Measurements from ENCODE around the gene KIF25.

KIF25 gene

DNA sequence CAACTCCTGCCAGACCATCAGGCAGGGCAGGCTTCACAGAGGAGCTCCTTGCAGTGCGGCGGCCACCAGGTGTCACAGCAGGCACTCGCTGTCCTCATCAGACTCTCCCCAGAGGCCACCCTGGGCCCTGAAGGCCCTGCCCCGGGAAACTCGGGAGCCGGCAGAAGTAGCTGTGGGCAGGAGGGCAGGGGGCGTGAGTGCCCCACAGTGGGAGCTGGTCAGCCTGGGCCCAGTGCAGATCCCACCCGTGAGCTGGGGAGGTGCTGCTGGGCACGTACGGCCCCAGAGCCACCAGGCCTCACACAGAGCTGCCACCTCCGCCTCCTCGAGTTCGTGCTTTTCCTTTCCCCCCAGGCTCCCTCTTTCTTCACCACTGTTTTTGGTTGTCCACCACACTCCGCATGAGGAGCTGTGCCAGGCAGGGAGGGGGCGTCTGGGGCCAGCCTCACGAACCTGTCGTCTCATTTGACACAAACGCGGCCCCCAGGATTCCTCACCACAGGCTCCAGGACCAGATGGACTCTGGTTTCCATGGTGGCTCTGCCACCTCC is 47.7 kb downstream of the KIF25 start:
- H3K36me3 Mint-ChIP-seq (ENCODE audit: low read depth): no peaks in the 10 kb centered on the region
- no peaks in the 10 kb centered on the region for H3K4me1 Mint-ChIP-seq (ENCODE audit: low read depth)
- no peak overlapping the region for H3K4me3 Mint-ChIP-seq
- H3K27me3 Mint-ChIP-seq (ENCODE audit: low read depth): no peaks in the 10 kb centered on the region
- DNase-seq (ENCODE audit: low spot score): no peak
- no peak overlapping the region for H3K27ac Mint-ChIP-seq
- peaks cover 9% of the 10 kb centered on the region for H3K9me3 Mint-ChIP-seq

DNA sequence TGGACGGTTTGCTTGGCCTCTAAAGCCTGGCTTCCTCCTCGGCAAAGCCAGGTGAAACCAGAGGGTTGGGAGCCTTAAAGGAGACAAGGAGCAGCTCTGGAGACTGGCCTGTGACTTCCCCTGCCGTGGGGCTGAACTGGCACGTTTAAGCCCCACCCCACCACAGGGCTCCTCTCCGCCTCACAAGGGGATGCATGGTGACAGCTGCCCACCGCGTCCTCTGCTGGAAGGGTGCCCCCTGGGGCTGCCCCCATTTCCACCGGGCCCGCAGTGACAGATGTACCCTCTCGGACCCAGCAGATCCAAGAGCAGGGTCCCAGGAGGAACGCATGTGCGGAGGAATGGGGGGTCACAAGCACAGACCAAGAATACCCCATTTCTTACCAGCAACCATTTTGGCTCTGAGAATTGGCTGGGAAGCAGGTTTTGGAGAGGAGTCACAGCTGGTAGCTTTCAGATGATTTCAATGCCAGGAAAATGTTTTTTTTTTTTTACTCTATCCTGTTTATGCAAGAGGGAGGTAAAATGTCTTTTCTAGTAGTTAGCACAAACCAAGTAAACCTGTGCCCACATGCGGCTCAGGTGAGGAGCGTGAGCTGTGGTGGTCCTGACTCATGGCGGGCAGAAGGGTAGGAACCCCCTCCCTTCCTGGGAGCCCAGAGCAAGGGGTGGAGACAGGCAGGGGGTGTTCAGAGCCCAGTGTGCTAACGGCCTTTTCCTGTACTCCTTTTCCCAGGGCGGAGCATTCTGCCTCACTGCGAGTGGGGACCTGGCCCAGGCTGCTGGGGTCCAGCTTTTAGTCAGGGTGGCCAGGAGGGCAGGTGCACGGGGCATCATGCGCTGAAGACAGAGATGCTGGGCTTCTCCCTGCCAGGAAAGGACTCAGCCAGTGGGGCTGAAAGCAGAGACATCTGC is 48.5 kb downstream of the KIF25 start:
- DNase-seq (ENCODE audit: low spot score): no peak
- H3K9me3 Mint-ChIP-seq: peaks cover 3% of the 10 kb centered on the region
- no peaks in the 10 kb centered on the region for H3K27me3 Mint-ChIP-seq (ENCODE audit: low read depth)
- no peak overlapping the region for H3K27ac Mint-ChIP-seq
- H3K4me3 Mint-ChIP-seq: no peak overlapping the region
- H3K36me3 Mint-ChIP-seq (ENCODE audit: low read depth): no peaks in the 10 kb centered on the region
- H3K4me1 Mint-ChIP-seq (ENCODE audit: low read depth): no peaks in the 10 kb centered on the region

DNA sequence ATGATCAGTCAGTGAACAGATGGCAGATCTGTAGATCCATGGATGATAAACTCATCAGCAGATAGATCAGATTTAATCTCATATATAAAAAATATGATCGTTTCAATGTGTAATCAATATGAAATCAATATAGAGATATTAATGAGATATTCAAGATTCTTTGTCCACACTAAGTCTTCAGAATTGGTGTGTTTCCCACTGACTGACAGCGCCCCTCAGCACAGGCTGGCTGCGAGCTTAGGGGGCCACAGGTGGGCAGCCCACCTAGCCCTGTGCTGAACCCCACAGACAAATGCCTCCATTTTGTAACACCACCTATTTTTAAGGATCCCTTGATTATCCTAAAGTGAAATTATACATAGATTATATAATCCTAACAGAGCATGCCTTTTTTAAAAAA is 49.2 kb downstream of the KIF25 start:
- Mint-ChIP-seq H3K4me1 (ENCODE audit: low read depth) (no peaks in the 10 kb centered on the region), H3K4me3 (no peak overlapping the region), H3K27ac (no peak overlapping the region), H3K27me3 (ENCODE audit: low read depth) (no peaks in the 10 kb centered on the region), H3K36me3 (ENCODE audit: low read depth) (no peaks in the 10 kb centered on the region), H3K9me3 (no peaks in the 10 kb centered on the region)
- DNase-seq (ENCODE audit: low spot score): no peak

DNA sequence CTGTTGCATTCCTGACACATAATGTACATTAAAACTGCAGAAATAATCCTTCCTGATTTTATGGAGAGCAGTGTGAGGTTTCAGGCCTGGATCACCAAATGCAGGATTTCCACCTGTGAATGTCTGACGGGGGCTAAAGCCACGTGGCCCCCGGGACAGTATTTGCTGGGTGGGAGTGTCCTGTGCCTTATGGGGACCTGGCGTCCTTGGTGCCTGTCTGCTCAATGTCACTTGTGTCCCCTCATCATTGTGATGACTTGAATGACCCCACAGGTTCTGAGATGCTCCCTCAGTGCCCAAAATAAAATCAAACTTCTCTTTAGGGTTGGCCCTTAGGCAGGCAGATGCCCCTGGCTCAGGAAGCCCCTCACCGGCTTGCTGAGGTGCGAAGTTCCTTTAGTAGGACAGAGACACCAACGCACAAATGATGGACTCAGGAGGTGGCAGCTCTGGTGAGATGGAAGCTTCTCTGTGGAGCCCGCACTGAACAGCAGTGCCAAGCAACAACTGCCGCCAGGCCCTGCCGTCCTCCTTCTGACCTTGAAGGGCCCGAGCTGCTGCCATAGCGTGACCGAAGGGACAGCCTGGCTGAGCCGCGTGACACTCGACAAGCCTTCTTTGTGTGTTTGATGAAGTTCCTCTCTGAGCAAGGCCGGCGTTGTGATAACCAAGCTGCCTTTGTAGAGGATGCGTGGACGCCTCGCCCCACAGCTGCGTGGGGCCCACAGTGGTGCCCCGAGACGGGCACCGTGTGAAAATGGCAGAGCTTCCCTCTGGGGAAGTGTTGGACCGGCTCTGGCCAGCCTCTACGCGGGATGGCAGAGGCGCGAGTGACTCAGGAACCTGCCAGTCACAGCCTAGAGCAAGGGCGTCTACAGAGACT is 50.6 kb downstream of the KIF25 start:
- Mint-ChIP-seq H3K27me3 (ENCODE audit: low read depth) (no peaks in the 10 kb centered on the region), H3K36me3 (ENCODE audit: low read depth) (no peaks in the 10 kb centered on the region), H3K27ac (no peak overlapping the region), H3K4me3 (no peak overlapping the region), H3K4me1 (ENCODE audit: low read depth) (no peaks in the 10 kb centered on the region), H3K9me3 (no peaks in the 10 kb centered on the region)
- DNase-seq (ENCODE audit: low spot score): no peak

DNA sequence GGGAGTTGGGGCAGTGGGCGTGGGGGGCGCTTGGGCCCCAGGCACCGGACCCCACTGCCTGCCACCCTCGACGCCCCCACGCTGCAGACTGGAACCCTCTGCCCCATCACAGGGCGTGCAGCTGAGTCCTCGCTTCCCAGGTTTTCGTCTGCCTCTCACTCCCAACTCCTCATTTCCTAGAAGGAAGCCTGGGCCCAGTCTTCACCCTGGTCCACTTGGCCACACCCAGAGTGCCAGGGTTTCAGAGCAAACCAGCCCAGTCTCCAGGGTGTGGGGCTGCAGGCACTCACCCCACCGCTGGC is 51.2 kb downstream of the KIF25 start:
- DNase-seq (ENCODE audit: low spot score): no peak
- Mint-ChIP-seq H3K4me3 (no peak overlapping the region), H3K27me3 (ENCODE audit: low read depth) (no peaks in the 10 kb centered on the region), H3K36me3 (ENCODE audit: low read depth) (no peaks in the 10 kb centered on the region), H3K4me1 (ENCODE audit: low read depth) (no peaks in the 10 kb centered on the region), H3K9me3 (no peaks in the 10 kb centered on the region), H3K27ac (no peak overlapping the region)

DNA sequence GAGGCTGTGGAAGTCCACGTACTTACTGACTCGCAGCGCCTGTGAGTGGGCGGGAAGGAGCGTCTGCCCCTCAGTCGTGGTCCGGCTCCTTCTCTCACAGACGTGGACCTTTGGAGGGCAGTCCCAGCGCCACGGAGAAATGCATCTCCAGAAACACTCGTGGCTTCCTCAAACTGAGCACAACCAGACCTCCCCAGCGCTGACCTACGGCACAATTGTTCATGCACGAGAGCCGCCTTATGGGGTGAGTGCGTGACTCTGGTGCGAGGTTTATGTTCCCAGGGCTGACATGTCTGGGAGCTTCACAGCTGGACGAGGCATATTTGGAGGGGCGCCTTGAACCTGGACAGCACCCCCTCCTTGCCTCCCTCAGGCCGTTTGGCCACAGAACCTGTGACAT is 51.8 kb downstream of the KIF25 start:
- Mint-ChIP-seq H3K36me3 (ENCODE audit: low read depth) (no peaks in the 10 kb centered on the region), H3K27me3 (ENCODE audit: low read depth) (no peaks in the 10 kb centered on the region), H3K4me1 (ENCODE audit: low read depth) (no peaks in the 10 kb centered on the region), H3K9me3 (no peaks in the 10 kb centered on the region), H3K4me3 (no peak overlapping the region), H3K27ac (no peak overlapping the region)
- no peak for DNase-seq (ENCODE audit: low spot score)

DNA sequence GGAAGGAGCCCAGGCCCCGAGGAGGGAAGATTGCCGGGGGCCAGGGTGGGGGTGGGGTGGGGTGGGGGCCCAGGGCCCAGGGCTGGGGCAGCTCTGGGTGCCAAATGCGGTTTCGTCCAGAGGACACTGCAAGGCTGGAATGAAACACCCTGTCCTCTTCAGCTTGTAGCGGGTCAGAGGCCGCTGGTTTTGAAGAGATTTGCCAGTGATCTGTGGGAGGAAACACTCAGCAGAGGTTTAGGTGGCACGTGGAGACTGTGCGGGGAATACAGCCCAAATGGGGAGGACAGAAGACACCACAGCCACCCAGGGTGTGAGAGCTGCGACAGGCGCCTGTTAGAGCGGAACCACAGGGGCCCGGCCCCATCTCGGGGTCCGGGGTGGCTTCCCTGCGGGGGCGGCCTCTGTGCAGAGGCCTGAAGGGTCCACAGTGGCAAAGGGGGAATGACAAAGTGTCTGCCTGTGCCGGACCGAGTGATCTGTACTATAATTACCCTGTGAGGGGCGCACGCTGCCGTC is 52.3 kb downstream of the KIF25 start:
- H3K36me3 Mint-ChIP-seq (ENCODE audit: low read depth): no peaks in the 10 kb centered on the region
- H3K27ac Mint-ChIP-seq: no peak overlapping the region

DNA sequence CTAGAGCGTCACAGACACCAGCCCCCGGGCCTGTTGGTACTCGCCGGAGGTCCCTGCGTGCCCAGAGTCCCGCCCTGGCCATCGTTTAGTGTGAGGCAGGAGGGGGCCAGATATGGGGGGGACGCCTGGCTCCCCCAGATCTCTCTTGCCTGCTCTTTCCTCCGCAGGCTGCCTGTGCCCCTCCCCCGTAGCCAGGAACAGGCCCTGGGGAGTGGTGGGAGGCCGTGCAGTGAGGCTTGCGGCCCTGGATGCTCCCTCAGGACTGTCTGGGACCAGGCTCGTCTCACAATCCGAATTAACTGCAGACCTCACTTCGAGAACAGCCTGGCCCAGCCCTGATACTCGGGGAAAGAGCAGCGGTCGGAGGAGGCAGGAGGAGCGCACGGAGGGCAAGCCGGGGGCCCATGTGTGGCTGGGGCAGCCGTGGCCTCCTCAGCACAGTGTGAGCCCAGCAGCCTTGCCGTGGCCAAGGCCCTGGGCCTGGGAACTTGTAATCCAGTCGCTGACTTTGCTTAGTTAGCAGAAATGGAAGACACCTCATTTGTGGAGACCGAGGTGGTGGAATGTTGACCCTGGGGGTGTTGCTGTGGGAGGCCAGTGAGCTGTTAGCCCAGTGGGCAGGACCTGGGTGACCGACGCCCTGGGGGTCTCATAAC is 52.9 kb downstream of the KIF25 start:
- H3K27ac Mint-ChIP-seq: no peak overlapping the region
- H3K4me3 Mint-ChIP-seq: no peak overlapping the region
- H3K36me3 Mint-ChIP-seq (ENCODE audit: low read depth): no peaks in the 10 kb centered on the region
- no peaks in the 10 kb centered on the region for H3K27me3 Mint-ChIP-seq (ENCODE audit: low read depth)
- no peaks in the 10 kb centered on the region for H3K9me3 Mint-ChIP-seq
- H3K4me1 Mint-ChIP-seq (ENCODE audit: low read depth): no peaks in the 10 kb centered on the region
- DNase-seq (ENCODE audit: low spot score): no peak

More for the DNA sequence above, 52.3 kb downstream of the KIF25 start:
- Mint-ChIP-seq H3K4me3 (no peak overlapping the region), H3K27me3 (ENCODE audit: low read depth) (no peaks in the 10 kb centered on the region), H3K4me1 (ENCODE audit: low read depth) (no peaks in the 10 kb centered on the region), H3K9me3 (no peaks in the 10 kb centered on the region)
- no peak for DNase-seq (ENCODE audit: low spot score)

DNA sequence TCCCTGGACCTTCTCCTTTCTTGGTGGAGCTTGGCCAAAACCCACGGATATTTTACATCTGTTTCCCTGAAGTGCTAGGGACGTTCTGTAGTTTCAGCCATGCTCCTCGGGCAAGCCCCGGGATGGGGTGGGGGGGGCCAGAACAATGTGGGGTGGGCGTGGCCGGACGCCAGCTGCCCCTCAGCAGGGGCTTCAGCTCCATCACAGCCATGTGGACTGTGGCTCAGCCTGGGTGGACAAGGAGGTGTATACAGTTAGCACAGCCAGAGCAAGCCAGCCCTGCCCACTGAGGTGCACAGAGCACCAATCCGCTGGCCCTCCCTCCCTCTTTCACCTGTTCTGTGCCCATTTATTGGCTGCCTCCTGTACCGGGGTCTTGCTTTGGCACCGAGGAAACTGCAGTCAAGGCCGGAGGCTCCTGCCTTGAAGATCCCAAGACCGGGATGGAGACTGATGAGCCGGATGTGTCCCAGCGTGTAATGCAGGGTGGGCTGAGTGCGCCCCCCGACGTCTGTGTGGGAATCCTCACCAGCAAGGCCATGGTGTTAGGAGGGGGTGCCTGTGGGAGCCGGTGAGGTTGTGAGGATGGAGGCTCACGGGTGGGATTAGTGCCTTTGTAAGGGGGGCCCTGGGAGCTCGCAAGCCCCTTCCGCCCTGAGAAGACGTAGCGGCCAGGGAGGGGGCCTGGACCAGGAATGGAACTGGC is 53.6 kb downstream of the KIF25 start:
- Mint-ChIP-seq H3K4me3 (no peak overlapping the region), H3K9me3 (no peaks in the 10 kb centered on the region), H3K36me3 (ENCODE audit: low read depth) (no peaks in the 10 kb centered on the region), H3K27me3 (ENCODE audit: low read depth) (no peaks in the 10 kb centered on the region), H3K27ac (no peak overlapping the region), H3K4me1 (ENCODE audit: low read depth) (no peaks in the 10 kb centered on the region)
- no peak for DNase-seq (ENCODE audit: low spot score)

DNA sequence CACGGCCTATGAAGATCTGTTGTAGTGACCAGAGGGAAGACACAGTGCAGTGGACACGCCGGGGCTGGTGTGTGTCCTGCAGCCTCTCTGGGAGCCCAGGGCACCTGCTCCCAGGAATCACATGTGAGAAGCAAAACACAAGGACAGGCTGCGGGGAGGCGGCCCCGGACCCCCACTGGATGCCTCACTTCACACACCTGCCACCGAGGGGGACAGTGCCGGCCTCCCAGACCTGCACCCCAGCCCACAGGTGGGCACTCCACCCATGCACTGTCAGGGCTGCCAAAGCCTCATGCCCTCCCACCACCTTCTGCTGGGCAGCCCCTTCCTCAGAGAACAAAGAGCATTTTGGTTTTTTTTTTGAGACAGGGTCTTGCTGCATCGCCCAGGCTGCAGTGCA is 54.2 kb downstream of the KIF25 start:
- no peaks in the 10 kb centered on the region for H3K36me3 Mint-ChIP-seq (ENCODE audit: low read depth)
- H3K27ac Mint-ChIP-seq: no peak overlapping the region
- no peaks in the 10 kb centered on the region for H3K9me3 Mint-ChIP-seq
- DNase-seq (ENCODE audit: low spot score): no peak
- no peaks in the 10 kb centered on the region for H3K4me1 Mint-ChIP-seq (ENCODE audit: low read depth)
- no peak overlapping the region for H3K4me3 Mint-ChIP-seq
- H3K27me3 Mint-ChIP-seq (ENCODE audit: low read depth): no peaks in the 10 kb centered on the region

DNA sequence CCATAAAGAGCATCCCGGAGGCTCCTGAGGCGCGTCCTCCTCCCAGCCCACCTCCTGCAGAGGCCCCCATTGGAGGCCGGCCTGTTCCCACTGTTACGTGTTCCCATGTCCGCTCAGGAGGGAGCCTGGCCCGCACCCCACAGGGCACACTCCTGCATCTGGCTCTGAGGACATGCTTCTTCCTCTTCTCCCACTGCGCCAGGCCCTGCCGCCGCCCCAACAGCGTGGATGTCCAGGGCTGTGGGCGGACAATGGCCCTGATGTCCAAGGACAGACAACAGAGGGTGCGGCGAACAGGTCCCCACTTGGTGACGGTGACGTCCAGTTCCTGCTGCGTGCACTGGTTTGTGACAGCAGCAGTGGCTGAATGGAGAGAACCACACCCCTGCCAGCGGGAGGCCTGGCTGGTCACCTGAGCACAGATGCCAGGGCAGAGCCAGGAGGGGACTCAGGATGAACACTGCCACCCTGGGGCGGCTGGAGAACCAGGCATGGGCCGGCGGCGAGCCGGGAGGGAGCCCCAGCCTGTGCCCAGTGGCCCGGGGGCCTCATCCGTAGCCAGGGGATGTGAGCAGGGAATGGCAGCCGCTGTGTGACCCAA is 54.9 kb downstream of the KIF25 start:
- Mint-ChIP-seq H3K4me3 (no peak overlapping the region), H3K27ac (no peak overlapping the region), H3K27me3 (ENCODE audit: low read depth) (no peaks in the 10 kb centered on the region), H3K9me3 (no peaks in the 10 kb centered on the region), H3K4me1 (ENCODE audit: low read depth) (no peaks in the 10 kb centered on the region), H3K36me3 (ENCODE audit: low read depth) (no peaks in the 10 kb centered on the region)
- DNase-seq (ENCODE audit: low spot score): no peak

DNA sequence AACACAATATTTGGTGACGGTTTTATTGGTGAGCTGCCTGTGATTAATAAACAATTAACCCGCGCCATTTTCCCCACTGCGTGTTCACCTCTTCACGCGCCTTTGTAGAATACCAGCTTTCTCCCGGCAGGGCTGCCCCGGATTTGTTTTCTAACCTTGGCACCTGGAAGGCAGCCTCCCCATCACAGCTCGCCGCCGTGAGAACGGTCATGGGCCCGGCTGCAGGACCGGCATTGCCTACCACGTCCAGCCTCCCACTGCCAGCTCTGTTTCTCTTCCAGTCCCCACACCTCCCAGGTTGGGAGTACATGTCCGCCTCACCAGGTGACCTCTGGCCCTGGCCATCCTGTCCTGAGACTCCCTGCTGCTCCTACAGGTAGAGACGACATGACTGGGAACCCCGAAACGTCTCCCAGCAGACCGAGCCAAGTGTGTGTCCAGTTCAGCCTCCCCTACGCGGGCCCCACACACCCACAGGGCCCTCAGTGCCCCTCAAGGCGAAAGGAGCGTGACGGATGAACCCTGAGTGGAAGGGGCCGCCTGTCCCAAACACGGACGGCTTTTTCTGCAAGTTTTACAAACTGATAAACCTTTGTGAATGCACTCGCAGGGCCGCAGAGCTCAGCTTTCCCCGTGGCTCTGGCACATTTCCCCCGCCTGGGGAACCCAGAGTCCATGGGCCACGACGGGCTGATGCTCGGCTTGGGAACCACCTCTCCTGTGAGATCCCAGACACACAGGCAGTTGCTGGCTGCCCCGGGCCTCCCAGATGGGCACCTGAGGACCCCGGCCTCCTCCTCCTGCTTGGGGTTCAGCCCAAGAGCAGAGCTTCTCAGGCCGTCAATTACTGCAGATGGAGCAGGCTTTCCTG is 55.9 kb downstream of the KIF25 start:
- no peak for DNase-seq (ENCODE audit: low spot score)
- no peak overlapping the region for H3K27ac Mint-ChIP-seq
- no peaks in the 10 kb centered on the region for H3K4me1 Mint-ChIP-seq (ENCODE audit: low read depth)
- H3K4me3 Mint-ChIP-seq: no peak overlapping the region
- H3K9me3 Mint-ChIP-seq: no peaks in the 10 kb centered on the region
- H3K27me3 Mint-ChIP-seq (ENCODE audit: low read depth): no peaks in the 10 kb centered on the region
- no peaks in the 10 kb centered on the region for H3K36me3 Mint-ChIP-seq (ENCODE audit: low read depth)

All from T-helper 2 cell treated with Interferon-gamma antibody and Interleukin-4, amounts not matched to agents 5 μg/mL and 100 μg/mL, for 36 hours (primary cell).